Esophagus muscularis mucosa (tissue), 2 donors: ENCODE results near the gene RAD51B.

ENCODE experiments used
- POLR2A ChIP-seq: fragments of 450-650 bp; IDR thresholded peaks from one replicate; pipeline ENCODE4 v1.6.1; 2017; ENCODE audit warnings: antibody characterized with exemption, moderate library complexity, mild to moderate bottlenecking, low read depth
- POLR2AphosphoS5 ChIP-seq, 2 donors: sonication (generic); formaldehyde crosslinking; IDR thresholded peaks; one replicate each; pipeline ENCODE4 v1.6.1; 2017; ENCODE audit warnings: antibody characterized with exemption in 2 of 2

DNA sequence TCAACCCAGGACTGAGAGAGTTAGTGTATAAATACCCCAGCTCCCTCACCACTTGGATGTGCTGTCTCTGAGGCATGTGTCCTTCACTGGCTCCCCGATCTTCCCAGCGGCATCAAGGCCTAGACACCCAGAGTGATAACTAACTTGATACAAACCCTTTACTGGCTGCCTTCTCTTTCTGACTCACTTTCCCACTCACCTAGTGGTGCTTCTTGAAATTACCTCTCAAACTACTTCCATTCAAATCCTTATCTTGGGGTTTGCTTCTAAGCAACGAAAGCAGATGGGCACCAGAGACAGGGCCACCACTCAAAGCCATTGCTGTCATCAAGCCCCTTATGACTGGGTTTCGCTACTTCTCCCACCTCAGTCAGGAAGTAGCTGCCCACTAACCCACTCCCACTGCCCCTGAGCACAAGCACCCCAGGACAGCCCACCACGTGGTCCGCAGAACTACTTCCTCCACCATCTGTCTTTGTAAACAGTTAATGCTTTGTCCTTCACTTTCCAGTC lies 956.1 kb downstream of the RAD51B start:
- TF ChIP-seq POLR2A: no peak
- TF ChIP-seq POLR2AphosphoS5 (IDR thresholded peaks at IDR 0.05): no peak
